ENCODE measurements around the gene C5orf63.
"Not testable (repeated sequence)": the region's sequence is repeated elsewhere in the genome, so short reads cannot be mapped to it uniquely, and the experiment has no call there.

C5orf63 gene

GRCh38 chr5:127077366-127077765, 4.1 kb upstream of the C5orf63 start:
- DNase-seq: no peak
- intact Hi-C loops (cut with DNase I): no loop called here

DNA sequence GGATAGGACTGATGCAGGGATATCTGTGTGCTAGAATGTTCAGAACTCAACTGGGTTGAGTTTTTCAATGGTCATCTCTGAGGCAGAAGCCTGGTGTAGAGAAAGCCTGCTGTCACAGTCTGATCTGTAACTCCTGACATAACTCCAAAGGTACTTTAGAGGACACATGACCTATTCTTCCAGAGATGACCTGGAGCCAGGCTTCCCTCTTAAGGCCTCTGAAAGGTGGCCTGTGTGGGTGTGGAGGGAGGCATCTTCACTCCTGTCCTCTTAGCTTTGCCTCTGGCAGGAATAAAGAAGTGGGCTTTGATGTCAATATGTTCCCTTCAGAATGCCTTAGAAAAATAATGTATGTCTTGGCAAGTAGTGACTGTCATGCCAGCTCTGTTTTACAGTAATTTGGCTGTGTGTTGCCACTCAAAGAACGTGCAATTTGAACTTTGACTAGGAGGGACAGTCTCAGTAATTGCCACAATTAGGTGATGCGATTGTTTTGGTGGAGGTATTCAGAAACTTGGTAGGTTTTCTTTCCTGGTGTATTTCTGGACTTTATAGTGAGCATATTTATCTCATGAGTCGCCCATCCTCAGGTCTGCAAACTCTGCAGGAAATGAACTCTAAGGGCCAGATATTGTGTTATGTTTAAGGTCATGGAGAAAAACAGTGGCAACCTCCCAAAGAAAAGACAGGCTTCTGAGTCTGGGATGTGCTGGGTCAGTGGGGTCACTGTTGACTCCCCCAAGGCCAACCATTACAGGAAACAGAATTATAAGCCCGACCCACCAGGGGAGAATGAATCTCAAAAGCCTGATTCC, 3.2 kb upstream of the C5orf63 start:
- DNase-seq: no peak

DNA sequence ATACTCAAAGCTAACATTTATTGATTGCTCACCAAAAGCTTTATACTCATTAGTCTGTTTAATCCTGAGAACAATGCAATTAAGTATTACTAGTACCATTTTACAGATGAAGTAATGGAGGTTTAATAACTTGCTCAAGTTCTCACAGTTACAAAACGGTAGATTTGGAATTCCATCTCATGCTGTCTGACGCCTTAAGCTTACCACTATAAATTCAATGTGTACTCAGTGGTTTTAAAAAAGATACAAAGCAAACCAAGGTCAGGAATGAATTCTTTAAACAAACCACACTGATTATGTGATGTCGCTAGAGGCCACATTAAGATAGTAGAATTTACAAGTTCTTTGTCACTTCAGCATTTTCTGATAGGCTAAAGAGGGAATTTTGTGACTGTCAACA, 1.2 kb upstream of the C5orf63 start:
- no peak for DNase-seq
- intact Hi-C loops (cut with DNase I): no loop called here

More for the DNA sequence above, 3.2 kb upstream of the C5orf63 start:
- intact Hi-C loops (cut with DNase I): no loop called here

DNA sequence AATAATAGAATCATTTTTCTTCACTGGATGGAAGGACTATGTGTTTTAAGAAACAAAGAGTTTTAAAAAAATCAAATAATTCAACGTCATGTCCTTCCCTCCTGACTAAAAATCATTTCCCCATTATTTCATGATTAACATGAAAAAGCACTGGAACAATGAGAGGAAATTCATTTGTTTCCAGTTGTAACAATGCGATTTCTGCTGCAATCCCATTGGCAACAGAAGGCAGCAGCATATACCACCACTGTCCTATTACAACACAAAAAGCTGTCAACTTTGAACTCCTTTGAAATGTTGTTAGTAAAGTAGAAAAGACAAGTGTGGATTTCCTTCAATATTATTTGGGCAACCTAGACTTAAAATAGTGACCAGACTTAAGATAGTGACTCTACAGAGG, 3.1 kb downstream of the C5orf63 start:
- DNase-seq: no peak
- intact Hi-C loops (cut with DNase I): no loop called here

GRCh38 chr5:127068493-127069214, 4.6 kb downstream of the C5orf63 start:
- DNase-seq: peak in 3 of 42 donors; percentile 18 to 46 (median 27)
- intact Hi-C loops (cut with DNase I): no loop called here

DNA sequence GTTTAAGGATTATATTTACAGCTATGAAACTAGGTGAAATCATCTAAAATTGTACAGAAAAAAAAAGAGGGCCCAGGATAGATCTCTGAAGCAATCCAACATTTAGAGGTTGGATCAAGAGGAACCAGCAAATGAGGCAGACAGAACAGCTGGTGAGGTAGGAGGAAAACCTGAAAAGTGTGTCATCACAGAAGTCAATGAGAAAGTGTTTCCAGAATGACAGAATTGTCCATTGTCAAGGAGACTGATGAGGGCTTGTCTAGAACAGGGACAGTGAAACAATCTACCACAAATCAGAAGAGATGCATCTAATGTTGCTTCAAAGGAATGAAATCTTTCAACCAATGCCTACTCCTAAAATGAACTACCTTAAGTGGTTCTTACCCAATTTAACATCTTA, 6.6 kb downstream of the C5orf63 start:
- DNase-seq: no peak
- intact Hi-C loops (cut with DNase I): no loop called here

DNA sequence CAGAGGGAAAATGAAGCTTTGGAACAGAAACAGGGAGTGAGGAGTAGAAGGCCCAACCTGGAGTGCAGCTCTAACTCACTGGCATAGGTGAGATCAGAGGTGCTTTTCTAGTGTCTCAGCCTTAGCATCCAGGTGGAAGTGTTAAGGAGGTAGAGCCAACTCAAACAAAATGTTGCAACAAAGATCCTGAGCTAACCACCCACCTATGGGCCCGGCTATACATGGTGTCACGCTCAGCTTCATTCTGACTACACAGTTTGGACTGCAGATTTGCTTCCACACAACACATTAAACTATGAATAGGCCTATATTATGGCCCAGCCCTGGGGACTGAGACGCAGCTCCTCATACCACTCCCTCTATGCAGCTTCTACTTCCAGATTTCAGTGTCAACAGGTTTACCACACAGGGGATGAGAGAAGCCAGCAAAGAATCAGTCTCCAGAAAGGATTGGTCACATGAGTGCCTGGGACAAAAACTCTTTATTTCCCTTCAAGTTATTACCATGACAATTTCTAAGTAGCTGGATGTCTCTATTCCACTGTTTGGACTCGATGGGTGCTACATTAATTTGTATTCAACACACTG, 9.0 kb downstream of the C5orf63 start:
- no peak for DNase-seq
- intact Hi-C loops (cut with DNase I): no loop called here

DNA sequence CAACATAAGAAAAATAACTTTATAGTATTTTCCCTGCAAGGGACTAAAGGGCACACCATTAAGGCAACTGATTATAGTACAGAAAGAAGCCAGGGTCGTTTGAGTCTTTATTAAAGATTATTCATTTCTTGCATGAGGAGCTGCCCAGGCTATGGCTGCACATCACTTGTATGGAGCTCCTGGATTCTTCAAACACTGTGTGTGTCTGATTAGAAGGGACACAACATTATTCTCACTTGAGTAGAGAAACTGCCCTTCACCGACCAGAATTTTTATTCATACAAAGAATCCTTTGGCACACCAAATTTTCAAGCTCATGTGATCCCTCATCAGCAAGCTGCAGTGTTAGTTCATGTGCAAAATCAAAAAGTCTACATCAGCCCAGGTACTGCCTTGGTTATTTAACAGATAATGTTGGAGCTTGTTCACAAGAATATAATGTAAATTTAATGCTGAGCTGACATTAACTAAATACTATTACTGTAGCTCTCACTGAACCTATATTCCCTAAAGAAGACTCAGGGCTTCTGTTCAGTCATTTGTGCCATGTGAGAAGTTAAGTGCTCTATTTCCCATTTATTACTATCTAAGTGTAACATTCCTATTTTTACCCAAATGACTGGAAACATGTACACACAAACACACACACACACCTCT, 9.9 kb downstream of the C5orf63 start:
- intact Hi-C loops (cut with DNase I): no loop called here
- no peak for DNase-seq

GRCh38 chr5:127061956-127062355, 11.3 kb downstream of the C5orf63 start:
- DNase-seq: no peak
- intact Hi-C loops (cut with DNase I): no loop called here

DNA sequence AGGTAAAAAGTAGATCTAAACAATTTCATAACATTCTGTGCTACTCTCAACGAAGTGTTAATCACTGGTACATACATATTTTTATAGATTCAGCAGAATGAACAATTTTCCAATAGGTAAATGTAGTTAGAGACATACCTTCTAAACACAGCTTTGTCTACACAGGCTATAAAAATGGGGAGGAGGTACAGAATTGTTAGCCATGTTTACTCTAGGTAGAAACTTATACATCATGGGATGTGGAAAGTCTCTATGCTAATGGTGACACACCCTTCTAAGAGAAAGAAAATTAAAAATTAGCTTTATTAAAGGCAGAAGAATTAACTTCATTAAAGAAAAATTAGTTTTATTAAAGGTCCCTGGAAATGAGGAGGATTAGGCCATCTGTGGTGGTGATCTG, 11.8 kb downstream of the C5orf63 start:
- intact Hi-C loops (cut with DNase I): no loop called here
- DNase-seq: no peak

- intact Hi-C loops (cut with DNase I): no loop called here
- no peak for DNase-seq
Measured at GRCh38 chr5:127060470-127060985, 12.8 kb downstream of the C5orf63 start.

DNA sequence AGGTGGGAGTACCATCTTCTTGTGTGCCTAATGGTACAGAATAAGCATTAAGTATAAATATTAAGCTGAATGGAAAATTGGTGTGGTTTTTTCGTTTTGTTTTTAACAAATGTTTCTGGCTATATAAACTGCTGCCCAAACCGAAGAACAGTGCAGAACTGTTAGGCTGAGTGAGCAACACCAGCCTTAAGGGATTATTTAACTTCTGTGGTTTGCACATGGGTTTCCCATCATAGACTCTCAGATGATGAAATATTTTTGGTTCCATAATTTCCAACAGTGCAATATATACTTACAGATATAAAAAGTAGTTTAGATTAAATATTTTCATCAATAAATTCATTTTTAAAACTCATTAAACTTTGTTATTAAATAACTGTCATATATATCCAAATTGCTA, 16.4 kb downstream of the C5orf63 start:
- intact Hi-C loops (cut with DNase I): no loop called here
- DNase-seq: no peak

GRCh38 chr5:127055880-127056653, 17.2 kb downstream of the C5orf63 start:
- no peak for DNase-seq
- intact Hi-C loops (cut with DNase I): no loop called here

DNA sequence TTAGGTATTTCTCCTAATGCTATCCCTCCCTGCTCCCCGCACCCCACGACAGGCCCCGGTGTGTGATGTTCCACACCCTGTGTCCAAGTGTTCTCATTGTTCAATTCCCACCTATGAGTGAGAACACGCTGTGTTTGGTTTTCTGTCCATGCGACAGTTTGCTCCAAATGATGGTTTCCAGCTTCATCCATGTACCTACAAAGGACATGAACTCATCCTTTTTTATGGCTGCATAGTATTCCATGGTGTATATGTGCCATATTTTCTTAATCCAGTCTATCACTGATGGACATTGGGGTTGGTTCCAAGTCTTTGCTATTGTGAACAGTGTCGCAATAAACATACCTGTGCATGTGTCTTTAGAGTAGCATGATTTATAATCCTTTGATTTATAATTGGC, 19.8 kb downstream of the C5orf63 start:
- DNase-seq; intact Hi-C loops (cut with DNase I): not testable (repeated sequence)

DNA sequence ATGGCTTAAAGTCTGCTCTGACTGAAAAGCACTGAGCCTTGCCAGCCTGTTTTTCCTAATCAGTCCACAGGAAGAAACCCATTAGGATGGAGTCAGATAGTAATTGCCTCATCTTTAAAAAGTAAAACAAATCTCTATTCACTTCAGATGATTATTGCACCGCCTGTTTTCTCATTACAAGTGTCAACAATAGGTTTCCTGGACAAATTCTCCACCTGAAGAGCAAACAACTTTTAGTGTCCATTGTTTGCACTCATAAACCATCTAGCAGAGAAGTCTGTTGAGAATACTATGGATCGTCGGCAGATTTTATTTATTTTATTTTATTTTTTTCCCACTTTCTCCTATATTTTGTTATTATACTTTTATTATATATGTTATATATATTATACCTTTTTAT, 20.3 kb downstream of the C5orf63 start:
- intact Hi-C loops (cut with DNase I): no loop called here
- DNase-seq: no peak

DNA sequence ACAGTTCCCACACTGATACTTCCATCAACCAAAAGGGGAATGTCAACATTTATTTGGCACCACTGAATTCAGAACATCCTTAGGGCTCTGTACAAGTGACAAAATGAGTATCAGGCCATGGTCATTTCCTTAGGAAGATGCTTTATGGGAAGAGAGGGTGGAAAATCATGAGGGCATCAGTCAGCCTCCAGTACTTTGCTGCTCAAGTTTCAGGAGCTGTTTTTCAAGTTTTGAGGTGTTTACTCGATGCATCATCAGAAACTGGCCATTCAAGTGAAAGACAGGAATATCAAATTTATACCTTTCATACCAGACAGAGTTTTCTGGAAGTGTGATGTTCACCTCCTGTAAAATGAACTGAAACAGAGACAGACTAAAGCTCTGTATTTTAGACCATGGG, 21.7 kb downstream of the C5orf63 start:
- intact Hi-C loops (cut with DNase I): no loop called here
- no peak for DNase-seq

- intact Hi-C loops (cut with DNase I): no loop called here
- no peak for DNase-seq
Measured at GRCh38 chr5:127046343-127047072, 26.8 kb downstream of the C5orf63 start.

DNA sequence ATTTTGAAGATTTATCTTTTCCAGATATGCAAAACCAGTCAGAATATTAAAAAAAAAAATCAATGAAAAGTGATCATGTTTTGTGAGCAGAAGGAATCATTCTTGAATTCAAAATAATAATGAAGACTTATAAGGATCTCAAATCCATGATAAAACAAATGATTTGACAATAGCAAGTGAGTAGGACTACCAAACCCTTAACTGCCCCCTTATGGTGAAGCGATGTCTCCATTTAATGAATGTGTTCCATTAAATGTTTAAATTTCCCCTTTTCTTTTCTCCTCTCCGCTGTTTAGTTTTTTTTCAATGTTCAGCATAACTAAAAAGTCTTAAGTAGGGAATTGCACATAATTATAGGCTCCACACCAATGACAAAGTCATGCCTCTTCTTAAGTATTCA, 30.7 kb downstream of the C5orf63 start:
- intact Hi-C loops (cut with DNase I): no loop called here
- no peak for DNase-seq

Data from head of caudate nucleus (tissue), 42 donors.